GM12874 (cell line): ENCODE results near the gene POLR1G.
A peak's percentile ranks its signal among the peaks of the same experiment; 100 is the strongest.

Experiments used
- TF ChIP-seq, protein P1 (sequence below): IDR thresholded peaks from 2 replicates; pipeline ENCODE4 v1.5.1; 2011; ENCODE audit warnings: low read depth, mild to moderate bottlenecking, control low read depth, low read length, moderate library complexity; ENCODE audit not compliant: insufficient read depth

POLR1G gene

DNA sequence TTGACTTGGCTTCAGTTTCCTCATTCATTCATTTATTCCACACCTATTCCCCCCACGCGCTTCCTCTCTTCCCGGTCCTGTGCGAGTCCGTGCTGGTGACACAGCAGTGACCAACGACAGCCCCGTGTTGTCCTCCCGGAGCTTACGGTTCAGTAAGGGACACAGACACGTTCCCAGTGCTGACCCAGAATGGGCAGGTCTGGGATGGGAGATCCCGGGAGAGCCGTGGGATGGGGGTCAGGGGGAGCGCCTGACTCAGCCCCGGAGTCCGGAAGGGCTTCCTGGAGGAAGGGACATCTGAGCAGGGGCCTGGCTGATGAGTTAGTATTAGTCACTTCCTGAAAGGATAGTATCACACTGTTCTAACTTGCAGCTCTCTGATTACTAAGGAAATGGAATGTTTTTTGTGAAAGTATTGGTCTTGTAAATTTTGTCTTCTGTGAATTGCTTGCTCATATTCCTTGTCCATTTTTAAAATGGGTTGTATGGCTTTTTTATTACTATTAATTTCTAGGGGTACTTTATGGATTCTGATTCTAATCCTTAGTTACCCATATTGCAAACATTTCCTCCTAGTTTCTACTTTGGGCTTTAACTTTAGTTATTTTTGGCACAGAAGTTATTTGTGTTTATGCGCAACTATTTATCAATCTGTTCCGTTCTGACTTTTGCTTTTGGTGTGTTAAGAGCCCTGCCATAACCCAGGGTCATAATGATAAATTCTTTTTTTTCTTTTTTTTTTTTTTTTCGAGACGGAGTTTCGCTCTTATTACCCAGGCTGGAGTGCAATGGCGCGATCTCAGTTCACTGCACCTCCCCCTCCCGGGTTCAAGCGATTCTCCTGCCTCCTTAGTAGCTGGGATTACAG lies 18.0 kb downstream of the POLR1G start:
- TF ChIP-seq, protein P1, sequence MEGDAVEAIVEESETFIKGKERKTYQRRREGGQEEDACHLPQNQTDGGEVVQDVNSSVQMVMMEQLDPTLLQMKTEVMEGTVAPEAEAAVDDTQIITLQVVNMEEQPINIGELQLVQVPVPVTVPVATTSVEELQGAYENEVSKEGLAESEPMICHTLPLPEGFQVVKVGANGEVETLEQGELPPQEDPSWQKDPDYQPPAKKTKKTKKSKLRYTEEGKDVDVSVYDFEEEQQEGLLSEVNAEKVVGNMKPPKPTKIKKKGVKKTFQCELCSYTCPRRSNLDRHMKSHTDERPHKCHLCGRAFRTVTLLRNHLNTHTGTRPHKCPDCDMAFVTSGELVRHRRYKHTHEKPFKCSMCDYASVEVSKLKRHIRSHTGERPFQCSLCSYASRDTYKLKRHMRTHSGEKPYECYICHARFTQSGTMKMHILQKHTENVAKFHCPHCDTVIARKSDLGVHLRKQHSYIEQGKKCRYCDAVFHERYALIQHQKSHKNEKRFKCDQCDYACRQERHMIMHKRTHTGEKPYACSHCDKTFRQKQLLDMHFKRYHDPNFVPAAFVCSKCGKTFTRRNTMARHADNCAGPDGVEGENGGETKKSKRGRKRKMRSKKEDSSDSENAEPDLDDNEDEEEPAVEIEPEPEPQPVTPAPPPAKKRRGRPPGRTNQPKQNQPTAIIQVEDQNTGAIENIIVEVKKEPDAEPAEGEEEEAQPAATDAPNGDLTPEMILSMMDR, result no peak

DNA sequence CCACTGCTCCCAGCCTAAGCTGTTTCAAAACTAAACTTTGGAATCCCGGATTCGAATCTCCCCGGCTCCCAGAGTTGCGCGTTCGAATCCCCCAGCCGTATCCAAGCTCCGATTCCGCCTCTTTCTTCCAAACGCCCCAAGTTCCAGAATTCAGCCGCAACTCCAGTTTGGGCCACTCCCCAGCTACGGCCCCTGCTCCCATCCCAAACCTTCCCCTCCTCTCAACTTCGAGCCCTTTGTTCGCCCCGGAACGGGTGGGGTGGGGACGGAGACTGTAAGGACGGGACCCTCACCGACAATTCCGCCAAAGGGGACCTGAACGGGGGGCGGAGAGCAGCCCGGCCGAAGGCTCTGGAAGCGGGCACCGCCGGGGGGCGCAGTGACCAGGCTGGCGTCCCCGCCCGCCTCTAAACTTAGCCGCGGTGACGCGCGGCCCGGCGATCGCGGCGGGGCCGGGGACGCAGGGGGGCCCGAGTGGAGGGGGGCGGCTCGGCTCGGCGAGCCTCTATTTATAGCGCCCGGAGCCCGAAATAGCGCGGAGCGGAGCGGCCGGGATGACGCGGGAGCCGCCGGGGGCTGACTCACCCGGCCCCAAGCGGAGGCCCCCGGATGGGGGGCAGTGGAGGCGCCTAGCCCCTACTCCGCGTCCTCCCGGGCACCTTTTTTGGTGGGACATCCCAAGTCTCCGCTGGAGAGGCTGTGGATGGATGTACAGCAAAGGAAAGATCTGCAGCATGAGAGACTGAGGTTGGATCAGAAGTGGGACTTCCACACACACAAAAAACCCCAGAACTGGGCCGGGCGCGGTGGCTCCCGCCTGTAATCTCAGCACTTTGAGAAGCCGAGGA lies 22.2 kb downstream of the POLR1G start:
- TF ChIP-seq, protein P1, result peak; percentile 64

DNA sequence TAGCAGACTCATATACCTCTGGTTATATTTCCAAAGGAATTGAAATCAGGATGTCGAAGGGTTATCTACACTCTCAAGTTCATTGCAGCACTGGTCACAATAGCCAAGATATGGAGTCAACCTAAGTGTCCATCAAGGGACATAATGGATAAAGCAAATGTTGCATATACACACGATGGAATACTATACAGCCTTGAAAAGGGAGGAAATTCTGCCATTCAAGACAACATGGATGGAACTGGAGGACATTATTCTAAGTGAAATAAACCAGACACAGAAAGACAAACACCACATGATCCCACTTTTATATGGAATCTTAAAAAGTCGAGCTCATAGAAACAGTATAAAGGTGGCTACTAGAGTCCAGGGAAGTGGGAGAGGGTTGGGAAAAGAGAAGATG lies 30.9 kb downstream of the POLR1G start:
- TF ChIP-seq, protein P1, result no peak

DNA sequence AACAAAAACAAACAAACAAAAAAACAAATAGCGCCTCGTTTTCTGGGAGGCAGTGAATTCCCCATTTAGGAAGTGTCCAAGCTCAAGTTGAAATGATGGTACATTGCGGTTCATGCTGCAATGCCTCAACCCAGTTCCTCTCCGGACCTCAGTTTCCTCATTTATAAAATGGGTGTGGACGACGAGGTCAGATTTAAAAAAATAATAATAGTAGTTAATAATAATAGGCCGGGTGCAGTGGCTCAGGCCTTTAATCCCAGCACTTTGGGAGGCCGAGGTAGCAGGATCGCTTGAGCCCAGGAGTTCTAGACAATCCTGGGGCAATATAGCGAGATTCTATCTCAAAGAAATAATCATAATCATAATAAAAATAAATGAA lies 32.7 kb downstream of the POLR1G start:
- TF ChIP-seq, protein P1, result no peak

DNA sequence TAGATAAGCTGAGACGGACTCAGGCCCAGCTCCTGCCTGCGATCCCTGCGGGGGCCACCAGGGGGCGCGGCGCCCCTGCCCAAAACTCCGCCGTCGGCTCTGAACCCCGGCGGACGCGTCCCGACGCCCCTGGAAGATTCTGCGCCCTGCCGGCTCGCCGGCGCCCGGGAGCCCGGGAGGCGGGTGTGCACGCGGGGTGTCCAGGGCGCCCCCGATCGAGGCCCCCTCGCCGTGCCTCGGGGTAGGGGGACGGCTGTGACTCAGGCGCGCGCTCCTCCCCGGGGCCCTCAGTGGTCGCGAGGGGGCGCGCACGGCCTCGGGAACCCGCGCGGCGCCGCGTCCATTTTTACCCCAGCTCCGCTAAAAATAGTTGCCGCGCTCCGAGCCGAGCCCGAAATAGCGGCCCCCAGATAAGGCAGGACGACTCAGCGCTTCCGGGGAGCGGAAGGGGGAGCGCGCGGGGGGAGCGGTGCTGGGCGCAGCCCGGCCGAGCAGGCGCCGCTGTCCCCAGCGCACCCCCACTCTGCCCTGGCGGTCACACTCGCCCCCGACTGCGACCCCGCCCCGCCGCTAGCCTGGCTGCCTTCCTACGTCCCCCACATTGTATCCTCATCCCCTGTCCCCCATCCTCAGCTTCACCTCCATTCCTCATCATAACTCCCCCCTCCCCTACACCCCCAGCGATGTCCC lies 33.3 kb downstream of the POLR1G start:
- TF ChIP-seq, protein P1, result peak; percentile 94

DNA sequence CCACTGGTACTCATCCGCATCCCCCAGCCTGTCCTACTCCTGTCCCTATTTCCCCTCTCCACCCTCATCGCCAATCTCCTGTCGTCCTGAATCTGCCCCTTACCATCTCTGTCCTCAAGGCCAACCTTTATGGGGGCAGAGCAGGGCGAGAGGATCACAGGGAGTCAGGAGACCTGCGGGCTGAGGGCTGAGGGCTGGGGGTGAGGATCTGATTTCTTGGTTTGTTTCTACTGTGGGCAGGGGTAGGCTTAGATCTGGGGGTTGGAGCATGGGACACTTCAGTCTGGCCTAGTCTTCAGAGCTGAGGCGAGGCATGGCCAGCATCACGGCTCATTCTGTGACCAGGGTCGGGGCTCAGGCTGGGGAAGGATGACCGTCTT lies 33.8 kb downstream of the POLR1G start:
- TF ChIP-seq, protein P1, result no peak

DNA sequence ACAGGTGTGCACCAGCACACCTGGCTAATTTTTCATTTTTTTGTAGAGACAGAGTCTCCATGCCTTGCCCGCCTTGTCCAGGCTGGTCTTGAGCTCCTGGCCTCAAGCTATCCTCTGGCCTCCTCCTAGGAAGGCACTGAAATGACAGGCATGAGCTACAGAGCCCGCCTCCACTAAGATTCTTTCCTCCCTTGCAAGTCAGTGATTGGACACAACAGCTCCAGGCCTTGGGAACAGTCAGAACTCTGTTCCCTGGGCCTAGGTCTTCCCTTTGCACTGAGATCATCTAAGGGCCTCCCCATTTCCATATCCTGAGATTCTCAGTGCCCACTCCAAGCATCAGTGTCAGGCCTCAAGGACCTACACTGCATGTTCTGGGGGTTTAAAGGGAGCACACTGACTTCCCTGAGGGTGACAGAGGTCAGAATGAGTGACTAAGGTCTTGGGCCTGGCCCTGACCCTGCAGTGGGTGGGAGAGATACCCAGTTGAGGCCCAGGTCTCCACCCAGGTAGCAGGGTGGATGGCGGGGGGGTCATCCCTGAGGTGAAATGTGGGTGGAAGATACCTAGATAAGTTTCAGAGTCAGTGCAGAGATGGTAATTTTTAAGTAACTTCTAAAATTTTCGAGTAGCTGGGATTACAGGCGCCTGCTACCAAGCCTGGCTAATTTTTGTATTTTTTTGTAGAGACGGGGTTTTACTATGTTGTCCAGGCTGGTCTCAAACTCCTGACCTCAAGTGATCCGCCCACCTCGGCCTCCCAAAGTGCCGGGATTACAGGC lies 34.6 kb downstream of the POLR1G start:
- TF ChIP-seq, protein P1, result no peak
